D721Med (cell line): ENCODE results near the gene MIAT.

Experiments used
- DNase-seq: peaks from one replicate; pipeline ENCODE4 v3.0.0; 2011; ENCODE audit warnings: low spot score; ENCODE audit not compliant: insufficient read length
- FAIRE-seq: peaks from 2 replicates; lab custom pipeline; 2011; peaks lifted over from hg19 to GRCh38; lab: Jason Lieb, UNC
- CTCF ChIP-seq: IDR thresholded peaks from 2 replicates; pipeline ENCODE4 v1.5.1; 2012; ENCODE audit warnings: mild to moderate bottlenecking, control low read depth; ENCODE audit not compliant: insufficient read depth; ENCODE audit errors: missing control alignments

MIAT gene

GRCh38 chr22:26658671-26659478 lies 1.5 kb downstream of the MIAT start:
- TF ChIP-seq CTCF, result no peak
- FAIRE-seq (no peak), DNase-seq (peak; percentile 29)

DNA sequence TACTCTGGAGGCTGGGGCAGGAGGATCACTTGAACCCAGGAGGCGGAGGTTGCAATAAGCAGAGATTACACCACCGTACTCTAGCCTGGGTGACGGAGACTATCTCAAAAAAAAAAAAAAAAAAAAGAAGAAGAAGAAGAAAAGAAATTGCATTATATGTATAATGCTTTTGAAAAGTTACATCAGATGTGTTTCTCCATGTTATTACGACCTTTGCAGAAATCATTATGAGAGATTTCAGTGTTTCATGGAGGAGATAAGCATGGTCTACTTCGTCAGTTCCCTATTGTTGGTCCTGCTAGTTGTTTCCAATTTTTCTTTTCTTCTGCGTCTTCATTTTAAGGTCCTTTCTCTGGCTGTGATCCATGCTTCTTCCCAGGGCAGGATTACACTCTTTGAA lies 3.0 kb downstream of the MIAT start:
- DNase-seq, result no peak
- no peak for TF ChIP-seq CTCF
- no peak for FAIRE-seq

DNA sequence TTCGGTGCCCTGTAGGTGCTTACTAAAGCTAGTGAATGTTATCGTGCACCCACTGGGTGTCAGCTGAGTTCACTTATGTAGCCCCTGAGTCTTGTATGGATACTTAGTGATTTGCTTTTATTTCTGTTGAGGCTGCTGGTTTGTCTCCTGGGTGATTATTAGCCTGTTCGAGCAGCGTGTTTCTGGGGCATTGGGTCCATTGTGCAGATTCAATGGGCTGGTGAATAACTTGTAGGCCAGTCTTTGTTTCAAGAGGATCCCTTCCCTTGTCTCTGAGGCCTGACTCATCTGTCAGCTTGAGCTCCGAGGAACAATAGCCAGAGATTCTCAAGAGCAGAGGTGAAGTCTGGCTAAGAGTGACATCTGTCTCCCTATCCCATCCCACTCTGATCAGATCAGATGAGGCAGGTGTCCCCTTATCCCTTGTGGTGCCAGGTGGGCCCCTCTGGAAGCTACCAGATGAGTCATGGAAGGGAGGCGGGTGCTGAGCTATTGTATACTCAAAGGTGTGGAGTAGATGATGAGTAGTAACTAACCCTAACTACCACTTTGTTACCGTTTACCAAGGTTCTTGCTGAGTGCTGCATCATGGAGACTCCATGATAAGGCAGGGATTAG lies 3.7 kb downstream of the MIAT start:
- TF ChIP-seq CTCF, result no peak
- no peak for DNase-seq
- FAIRE-seq, result no peak

DNA sequence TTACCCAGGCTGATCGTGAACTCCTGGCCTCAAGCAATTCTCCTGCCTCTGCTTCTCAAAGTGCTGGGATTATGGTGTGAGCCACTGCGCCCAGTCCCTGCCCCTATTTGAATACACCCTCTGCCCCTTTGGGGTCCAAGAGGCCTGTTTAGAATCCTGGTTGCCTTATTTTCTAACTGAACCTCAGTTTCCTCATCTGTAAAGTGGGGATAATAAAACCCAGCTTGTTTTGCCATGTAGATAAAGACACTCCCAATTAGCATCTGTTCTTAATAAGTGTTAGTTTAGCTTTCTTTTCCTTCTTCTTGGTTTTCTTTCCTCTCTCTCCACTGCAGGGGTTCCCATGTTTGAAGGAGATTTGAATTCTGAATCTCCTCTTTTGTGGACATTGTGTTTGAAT lies 4.8 kb downstream of the MIAT start:
- FAIRE-seq, result no peak
- DNase-seq, result no peak
- TF ChIP-seq CTCF, result no peak

- no peak for FAIRE-seq
Observed at GRCh38 chr22:26663374-26663923, 6.1 kb downstream of the MIAT start.

GRCh38 chr22:26665813-26666231 lies 8.4 kb downstream of the MIAT start:
- DNase-seq (no peak), FAIRE-seq (no peak)
- TF ChIP-seq CTCF, result no peak

More at GRCh38 chr22:26663374-26663923, 6.1 kb downstream of the MIAT start:
- no peak for DNase-seq
- TF ChIP-seq CTCF, result no peak
